GM19468 (cell line): ENCODE results near the gene FES.
"Not testable (repeated sequence)": the region's sequence is repeated elsewhere in the genome, so short reads cannot be mapped to it uniquely, and the experiment has no call there.

ENCODE experiments used
- ATAC-seq: cut with Tn5 transposase; IDR thresholded peaks from one replicate; pipeline ENCODE4 v1.9.1; 2021; ENCODE audit warnings: mild to moderate bottlenecking, moderate library complexity, moderate number of reproducible peaks; ENCODE audit not compliant: unreplicated experiment; ENCODE audit errors: extremely low read depth

The FES gene

DNA sequence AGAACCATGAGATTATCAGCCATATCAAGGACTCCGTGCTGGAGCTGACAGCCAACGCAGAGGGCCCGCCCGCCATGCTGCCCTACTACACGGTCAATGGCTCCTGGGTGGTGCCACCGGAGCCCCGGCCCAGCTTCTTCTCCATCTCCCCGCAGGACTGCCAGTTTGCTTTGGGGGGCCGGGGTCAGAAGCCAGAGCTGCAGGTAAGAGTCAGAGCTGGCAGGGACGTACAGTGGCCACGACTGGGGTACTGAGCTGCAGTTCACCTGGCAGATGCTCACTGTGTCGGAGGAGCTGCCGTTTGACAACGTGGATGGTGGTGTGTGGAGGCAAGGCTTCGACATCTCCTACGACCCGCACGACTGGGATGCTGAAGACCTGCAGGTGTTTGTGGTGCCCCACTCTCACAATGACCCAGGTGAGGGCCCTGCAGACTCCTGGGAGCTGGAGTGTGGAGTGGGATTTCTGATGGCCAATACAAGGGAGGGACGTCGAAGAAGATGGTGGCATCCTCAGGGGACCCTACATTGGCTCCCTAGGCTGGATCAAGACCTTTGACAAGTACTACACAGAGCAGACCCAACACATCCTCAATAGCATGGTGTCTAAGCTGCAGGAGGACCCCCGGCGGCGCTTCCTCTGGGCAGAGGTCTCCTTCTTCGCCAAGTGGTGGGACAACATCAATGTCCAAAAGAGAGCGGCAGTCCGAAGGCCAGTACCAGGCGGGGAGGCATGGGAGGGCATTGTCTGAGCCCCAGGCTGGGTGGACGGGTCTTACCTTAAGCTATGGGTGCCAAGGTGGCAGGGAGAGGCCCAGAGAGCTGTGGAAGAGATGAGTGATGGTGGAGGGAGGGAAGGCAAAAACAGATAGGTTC is 21.2 kb downstream of the FES start:
- no peak for ATAC-seq

GRCh38 chr15:90906181-90906849 is 22.0 kb downstream of the FES start:
- ATAC-seq: no peak

DNA sequence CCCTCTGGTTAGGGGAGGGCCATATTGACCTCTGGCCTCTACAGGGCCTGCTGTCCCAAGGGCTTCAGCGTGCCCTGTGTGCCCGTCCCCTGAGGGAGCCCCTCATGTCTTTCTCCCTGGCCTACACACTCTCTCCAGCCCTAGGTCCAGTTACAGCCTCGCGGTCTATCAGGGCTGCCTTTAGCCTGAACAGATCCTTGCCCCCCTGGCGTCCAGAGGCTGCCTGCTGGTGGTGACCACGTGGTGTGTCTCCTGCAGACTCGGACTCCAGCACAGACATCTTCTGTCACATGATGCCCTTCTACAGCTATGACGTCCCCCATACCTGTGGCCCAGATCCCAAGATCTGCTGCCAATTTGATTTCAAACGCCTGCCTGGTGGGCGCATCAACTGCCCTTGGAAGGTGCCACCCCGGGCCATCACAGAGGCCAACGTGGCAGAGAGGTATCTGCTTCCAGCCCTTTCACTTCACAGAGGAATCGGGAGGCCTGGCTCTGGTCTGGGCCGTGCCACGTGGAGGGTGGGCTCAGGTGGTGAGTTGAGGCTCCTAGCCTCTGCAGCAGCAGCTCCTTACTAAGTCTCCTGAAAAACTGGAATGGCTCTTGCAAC is 22.9 kb downstream of the FES start:
- no peak for ATAC-seq

DNA sequence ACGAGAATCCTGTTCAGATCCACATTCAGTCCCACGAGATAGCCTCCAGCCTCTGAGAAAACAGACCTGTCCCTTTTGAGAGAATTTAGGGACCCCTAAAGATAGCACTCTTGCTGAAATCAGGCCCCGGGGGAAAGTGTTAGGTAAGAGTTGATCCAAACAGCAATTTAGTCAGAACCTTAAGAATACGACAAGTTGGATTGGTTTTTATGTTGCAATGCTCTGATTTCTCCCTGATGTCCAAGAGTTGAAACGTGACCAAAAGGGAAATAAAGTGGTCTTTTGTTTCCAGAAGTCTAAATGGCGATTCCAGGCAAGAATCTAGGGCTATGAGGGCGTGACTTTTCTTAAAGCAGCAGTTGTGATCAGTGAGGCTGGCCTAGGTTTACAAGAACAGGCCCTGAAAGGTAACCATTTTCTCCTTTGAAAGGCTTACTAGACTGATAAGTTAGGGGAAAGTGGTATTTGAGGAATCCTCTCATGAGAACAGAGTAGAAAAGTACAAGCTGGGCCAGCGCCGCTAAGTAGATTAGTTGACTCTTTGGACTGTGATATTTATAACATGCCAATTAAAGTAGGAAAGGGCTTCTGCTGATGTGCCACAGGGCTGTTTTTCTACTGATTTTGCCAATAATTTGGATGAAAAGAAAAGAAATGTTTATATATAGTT is 23.7 kb downstream of the FES start:
- no peak for ATAC-seq

GRCh38 chr15:90909449-90909848 is 25.1 kb downstream of the FES start:
- ATAC-seq: not testable (repeated sequence)

DNA sequence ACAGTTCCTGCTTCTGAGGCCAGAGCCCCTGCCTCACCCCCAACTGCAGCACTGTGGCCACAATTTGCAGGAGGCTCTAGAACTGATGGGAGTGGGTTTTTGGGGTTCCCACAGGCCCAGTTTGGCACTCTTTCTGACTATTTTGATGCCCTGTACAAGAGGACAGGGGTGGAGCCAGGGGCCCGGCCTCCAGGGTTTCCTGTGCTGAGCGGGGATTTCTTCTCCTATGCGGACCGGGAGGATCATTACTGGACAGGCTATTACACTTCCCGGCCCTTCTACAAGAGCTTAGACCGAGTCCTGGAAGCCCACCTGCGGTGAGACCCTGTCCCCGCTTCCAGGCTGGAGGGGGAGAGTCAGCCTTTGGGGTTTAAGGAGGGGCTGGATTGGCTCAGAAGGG is 25.7 kb downstream of the FES start:
- no peak for ATAC-seq

DNA sequence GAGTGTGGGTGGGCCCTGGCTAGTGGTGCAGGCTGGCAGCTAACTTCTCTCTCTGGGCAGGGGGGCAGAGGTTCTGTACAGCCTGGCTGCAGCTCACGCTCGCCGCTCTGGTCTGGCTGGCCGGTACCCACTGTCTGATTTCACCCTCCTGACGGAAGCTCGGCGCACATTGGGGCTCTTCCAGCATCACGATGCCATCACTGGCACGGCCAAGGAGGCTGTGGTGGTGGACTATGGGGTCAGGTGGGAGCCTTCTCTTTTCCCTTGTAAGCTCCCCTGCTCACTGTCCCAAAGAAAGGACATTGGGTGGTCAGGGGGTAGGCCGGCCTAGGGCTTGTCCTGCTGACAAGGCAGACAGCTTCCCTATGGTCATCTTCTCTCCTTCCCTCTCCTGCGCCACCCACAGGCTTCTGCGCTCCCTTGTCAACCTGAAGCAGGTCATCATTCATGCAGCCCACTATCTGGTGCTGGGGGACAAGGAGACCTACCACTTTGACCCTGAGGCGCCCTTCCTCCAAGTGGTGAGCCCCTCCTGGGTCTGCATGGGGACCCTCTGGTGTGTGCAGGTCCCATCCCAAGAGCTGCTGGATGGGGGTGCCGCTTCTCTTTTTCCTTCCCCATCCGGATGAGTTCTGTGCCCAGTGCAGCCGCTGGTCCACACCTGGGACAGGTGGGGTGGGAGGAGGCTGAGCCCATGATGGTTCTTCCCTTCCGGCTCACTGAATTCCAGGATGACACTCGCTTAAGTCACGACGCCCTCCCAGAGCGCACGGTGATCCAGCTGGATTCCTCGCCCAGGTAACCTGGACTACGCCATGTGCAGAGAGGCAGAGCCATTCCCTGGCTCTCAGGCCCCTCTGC is 26.4 kb downstream of the FES start:
- no peak for ATAC-seq

DNA sequence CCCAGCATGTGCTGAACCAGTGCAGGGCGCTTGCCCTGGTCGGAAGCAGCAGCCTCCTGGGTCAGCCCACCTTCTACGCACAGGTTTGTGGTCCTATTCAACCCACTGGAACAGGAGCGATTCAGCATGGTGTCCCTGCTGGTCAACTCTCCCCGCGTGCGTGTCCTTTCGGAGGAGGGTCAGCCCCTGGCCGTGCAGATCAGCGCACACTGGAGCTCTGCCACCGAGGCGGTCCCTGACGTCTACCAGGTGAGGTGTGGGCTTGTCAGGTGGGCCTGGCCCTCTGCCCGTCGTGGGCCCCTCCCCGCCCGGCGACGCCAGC is 27.0 kb downstream of the FES start:
- no peak for ATAC-seq

- ATAC-seq: no peak
These were observed 27.8 kb downstream of the FES start for GRCh38 chr15:90911906-90912769.

GRCh38 chr15:90912770-90913075 is 28.4 kb downstream of the FES start:
- ATAC-seq: no peak

DNA sequence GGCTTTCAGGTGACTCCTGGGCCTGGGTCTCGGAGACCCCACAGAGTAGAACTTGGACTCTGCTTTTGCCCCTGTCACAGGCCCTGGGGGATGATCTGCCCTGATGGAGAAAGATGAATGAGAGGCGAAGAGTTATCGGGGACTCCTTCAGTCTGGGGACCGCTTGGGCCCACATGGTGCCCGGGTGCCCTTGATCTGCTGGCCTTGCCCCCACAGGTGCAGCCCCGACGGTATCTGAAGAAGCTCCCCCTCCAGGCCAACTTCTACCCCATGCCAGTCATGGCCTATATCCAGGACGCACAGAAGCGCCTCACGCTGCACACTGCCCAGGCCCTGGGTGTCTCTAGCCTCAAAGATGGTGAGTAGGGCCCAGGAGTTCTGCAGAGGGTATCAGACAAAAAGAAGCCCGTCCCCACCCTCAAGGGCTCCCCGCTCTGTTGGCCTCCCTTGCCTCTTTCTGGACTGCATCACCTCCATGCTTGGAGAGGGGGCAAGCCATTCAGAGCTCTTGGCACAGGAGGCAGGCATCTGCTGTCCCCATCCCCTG is 29.2 kb downstream of the FES start:
- no peak for ATAC-seq

DNA sequence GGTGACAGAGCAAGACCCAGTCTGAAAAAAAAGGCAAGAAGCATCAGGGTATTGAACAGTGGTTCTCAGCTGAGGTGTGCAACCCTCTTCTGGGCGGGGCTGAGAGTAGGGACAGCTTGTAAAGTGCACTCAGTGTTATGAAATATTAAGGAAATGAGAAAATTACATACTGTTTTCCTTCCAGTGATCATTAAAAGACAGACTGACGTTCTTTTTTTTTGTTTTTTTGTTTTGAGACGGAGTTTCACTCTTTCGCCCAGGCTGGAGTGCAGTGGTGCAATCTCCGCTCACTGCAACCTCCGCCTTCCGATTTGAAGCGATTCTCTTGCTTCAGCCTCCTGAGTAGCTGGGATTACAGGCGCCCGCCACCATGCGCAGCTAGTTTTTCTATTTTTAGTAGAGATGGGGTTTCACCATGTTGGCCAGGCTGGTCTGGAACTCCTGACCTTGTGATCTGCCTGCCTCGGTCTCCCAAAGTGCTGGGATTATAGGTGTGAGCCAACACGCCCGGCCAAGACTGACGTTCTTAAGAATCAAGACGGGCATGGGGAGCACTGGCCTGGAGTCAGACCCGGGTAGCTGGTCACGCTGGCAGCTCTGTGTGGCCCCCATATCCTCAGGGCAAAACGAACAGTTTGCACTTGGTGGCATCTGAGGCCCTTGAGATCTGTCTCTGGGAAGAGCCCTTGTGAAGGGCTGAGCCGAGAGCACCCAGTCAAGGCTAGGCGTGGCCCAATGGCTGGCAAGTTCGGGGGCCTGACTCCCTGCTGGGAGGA is 30.2 kb downstream of the FES start:
- ATAC-seq: no peak

GRCh38 chr15:90915216-90915807 is 31.0 kb downstream of the FES start:
- no peak for ATAC-seq

DNA sequence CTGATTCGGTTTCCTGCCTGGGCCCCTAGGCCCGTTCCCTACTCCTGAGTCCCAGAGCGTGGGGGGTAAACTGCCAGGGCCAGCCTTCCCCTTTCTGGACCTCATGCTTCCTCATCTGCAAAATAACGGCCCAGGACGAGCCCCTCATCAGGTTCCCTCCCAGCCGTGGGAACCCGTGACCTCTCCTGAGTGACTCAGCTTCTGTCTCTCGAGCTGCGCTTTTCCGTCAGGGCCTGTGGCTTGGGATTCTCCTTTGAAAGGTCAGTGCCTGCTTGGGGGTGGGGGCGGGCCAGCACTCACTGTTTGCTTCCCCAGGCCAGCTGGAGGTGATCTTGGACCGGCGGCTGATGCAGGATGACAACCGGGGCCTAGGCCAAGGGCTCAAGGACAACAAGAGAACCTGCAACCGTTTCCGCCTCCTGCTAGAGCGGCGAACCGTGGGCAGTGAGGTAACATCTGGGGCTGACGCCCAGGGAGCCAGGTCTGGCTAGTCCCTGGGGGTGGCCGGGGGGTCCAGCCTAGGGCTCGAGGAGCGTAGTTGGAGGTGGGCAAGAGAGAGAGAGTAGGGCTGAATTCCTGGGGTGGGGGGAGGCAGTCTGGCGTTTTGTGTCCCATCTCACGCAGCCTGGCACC is 31.6 kb downstream of the FES start:
- no peak for ATAC-seq

DNA sequence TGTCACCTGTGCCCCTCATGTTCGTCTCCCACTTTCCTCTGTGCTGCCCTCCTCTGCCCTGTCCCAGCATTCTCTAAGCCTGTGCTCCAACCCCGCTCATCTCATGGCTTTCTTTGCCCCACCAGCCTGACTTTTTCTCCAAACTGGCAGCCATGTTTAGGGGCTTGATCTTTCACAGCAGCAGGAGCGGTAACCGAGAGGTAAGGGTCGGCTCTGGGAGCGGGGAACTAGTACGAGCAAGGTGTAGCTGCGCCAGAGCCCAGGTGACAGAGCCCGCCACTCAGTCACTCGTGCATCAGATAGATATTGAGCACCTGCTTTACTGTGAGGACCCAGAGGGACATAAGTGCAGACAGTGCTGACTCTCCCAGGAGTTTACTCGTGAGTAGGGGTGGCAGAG is 32.2 kb downstream of the FES start:
- no peak for ATAC-seq

DNA sequence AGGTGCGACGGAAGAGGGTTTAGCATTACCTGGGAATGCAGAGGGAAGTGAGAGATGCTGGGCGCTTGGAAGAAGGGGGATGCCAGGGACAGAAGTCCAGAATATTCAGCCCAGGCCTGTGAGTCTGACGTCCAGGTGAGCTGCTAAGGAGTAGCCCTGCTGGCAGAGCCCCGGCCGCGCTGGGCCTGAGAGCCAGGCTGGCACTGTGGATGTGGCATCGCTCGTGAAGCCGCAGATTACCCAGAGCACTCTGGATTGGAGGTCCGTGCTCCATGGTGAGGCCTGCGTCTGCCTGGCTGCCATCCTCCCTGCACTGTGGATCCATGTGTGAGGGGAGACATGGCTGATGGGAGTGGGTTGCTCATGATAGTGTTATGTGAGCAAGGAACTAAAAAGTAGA is 33.3 kb downstream of the FES start:
- no peak for ATAC-seq

DNA sequence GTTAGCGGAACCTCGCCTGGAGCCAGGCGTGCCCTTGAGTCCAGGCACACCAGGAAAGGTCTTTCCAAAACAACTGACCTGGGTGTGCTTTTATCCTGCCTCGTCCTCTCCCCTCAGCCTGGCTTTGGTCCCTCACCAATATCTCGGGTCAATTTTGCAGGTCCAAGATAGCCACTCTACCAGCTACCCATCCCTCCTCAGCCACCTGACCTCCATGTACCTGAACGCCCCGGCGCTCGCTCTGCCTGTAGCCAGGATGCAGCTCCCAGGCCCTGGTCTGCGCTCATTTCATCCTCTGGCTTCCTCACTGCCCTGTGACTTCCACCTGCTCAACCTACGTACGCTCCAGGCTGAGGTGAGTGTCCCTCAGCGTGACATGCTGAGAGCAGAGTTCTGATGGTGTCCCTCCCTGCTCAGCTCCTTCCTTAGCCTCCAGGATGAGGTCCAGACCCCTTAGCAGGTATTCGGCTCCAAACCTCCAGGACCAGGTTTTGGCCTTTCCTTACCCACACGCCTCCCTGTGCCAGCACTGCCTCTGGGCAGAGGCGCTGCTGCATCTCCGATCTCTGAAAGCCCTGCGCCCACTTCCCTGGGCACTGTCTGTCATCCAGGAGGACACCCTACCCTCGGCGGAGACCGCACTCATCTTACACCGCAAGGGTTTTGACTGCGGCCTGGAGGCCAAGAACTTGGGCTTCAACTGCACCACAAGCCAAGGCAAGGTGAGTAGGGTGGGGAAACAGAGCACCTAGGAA is 33.9 kb downstream of the FES start:
- no peak for ATAC-seq
